Gastrocnemius medialis (tissue), 4 donors: Measurements from ENCODE around the gene GJA9.

Source experiments
- CTCF ChIP-seq, 5 experiments: fragments of 450-650 bp in 3 of 5; fragments of 200-600 bp in 2 of 5; sonication (generic) in 2 of 5; IDR thresholded peaks in 4 of 5; conservative IDR thresholded peaks in 1 of 5; 1 replicate in 4 of 5; 2 replicates in 1 of 5; pipeline ENCODE4 v1.5.1; 2016 to 2019; ENCODE audit warnings: antibody characterized with exemption in 5 of 5, mild to moderate bottlenecking in 3 of 5, moderate library complexity in 3 of 5
- POLR2A ChIP-seq, 2 donors: fragments of 450-650 bp; IDR thresholded peaks; one replicate each; pipeline ENCODE4 v1.6.1; 2017; ENCODE audit warnings: antibody characterized with exemption in 2 of 2, mild to moderate bottlenecking in 2 of 2, moderate library complexity in 2 of 2

- TF ChIP-seq CTCF (IDR thresholded peaks at IDR 0.05 in 4 of 5, conservative IDR thresholded peaks at IDR 0.05 in 1 of 5) (no peak), POLR2A (IDR thresholded peaks at IDR 0.05) (no peak)
These were observed 21.0 kb downstream of the GJA9 start for GRCh38 chr1:38860454-38860795.
